Spleen (tissue), 11 donors: ENCODE data around the gene TYW1B. TPM values are rescaled to one million over a fixed set of nuclear protein-coding genes. Genes with fewer than 3 reads are reported as not detected.
"Not testable (repeated sequence)": the region's sequence is repeated elsewhere in the genome, so short reads cannot be mapped to it uniquely, and the experiment has no call there.

ENCODE experiments used
- DNase-seq: peaks from one replicate; pipeline ENCODE4 v3.0.0-alpha.2; 2020
- H3K27ac ChIP-seq, 8 donors: fragments of 200-600 bp; sonication (generic) in 7 of 8; 1 replicate in 4 of 8; 2 replicates in 4 of 8; pipeline versions ENCODE4 v1.5.0 to v1.8.0; 2016 to 2021; ENCODE audit warnings: inconsistent platforms in 4 of 8, mild to moderate bottlenecking in 4 of 8, moderate library complexity in 1 of 8
- H3K27me3 ChIP-seq, 7 donors: fragments of 200-600 bp; sonication (generic) in 6 of 7; replicated peaks in 1 of 7; 1 replicate in 4 of 7; 2 replicates in 3 of 7; pipeline versions ENCODE4 v1.5.0 to v1.8.0; 2016 to 2021; ENCODE audit warnings: inconsistent platforms in 3 of 7, mild to moderate bottlenecking in 1 of 7
- H3K36me3 ChIP-seq, 6 donors: fragments of 200-600 bp; sonication (generic) in 5 of 6; 1 replicate in 4 of 6; 2 replicates in 2 of 6; pipeline versions ENCODE4 v1.5.0 to v1.8.0; 2016 to 2021; ENCODE audit warnings: inconsistent platforms in 2 of 6
- H3K4me1 ChIP-seq, 6 donors: fragments of 200-600 bp; sonication (generic) in 5 of 6; 1 replicate in 3 of 6; 2 replicates in 3 of 6; pipeline versions ENCODE4 v1.5.0 to v1.8.0; 2016 to 2021; ENCODE audit warnings: inconsistent platforms in 3 of 6
- H3K4me3 ChIP-seq, 8 donors: fragments of 200-600 bp; sonication (generic) in 7 of 8; 1 replicate in 4 of 8; 2 replicates in 4 of 8; pipeline versions ENCODE4 v1.5.0 to v1.8.0; 2016 to 2021; ENCODE audit warnings: inconsistent platforms in 4 of 8, mild to moderate bottlenecking in 4 of 8, moderate library complexity in 2 of 8
- H3K9me3 ChIP-seq, 8 donors: fragments of 200-600 bp; sonication (generic) in 7 of 8; 1 replicate in 4 of 8; 2 replicates in 4 of 8; pipeline versions ENCODE4 v1.5.0 to v1.8.0; 2016 to 2021; ENCODE audit warnings: inconsistent platforms in 4 of 8
- POLR2A ChIP-seq, 3 donors: fragments of 450-650 bp; IDR thresholded peaks; one replicate each; pipeline ENCODE4 v1.5.1; 2017; ENCODE audit warnings: antibody characterized with exemption in 3 of 3, mild to moderate bottlenecking in 1 of 3
- POLR2AphosphoS5 ChIP-seq, 3 donors: sonication (generic); formaldehyde crosslinking; IDR thresholded peaks; one replicate each; pipeline ENCODE4 v1.5.1; 2017; ENCODE audit warnings: antibody characterized with exemption in 3 of 3
- WGBS, 5 donors: extraction: QIAGEN DNeasy Blood & Tissue Kit in 3 of 5; methylation state at CpG; one replicate each; pipeline versions ENCODE4 v1.1.5 to v1.1.7; 2013 to 2018; 5-methylcytosine and 5-hydroxymethylcytosine counted together
- intact Hi-C: fragments of 100-400 bp; cut with DNase I; formaldehyde crosslinking; loops from one replicate; pipeline ENCODE4 v1.15.0; 2023; ENCODE audit warnings: low total_unique reads
- polyA plus RNA-seq, 3 donors: library from polyadenylated mRNA; stranded (reverse); fragments of 200-250 nt; gene quantifications; one replicate each; pipeline ENCODE4 v1.2.1, GENCODE V29; 2013
- total RNA-seq, 7 donors: library from RNA; depleted of rRNA in 3 of 7; stranded (reverse); fragments of >200 nt in 3 of 7; fragmentation: NEBNext Ultra II Directional in 4 of 7; extraction: Animal tissue kit (Norgen Biotek cat#: 25700) in 4 of 7; gene quantifications; one replicate each; pipeline versions ENCODE4 v1.1.0 to v1.2.1, GENCODE V29; 2016 to 2021
- TF ChIP-seq, protein P1 (sequence below), 11 experiments: fragments of 200-600 bp in 7 of 11; fragments of 450-650 bp in 4 of 11; sonication (generic) in 4 of 11; IDR thresholded peaks in 8 of 11; conservative IDR thresholded peaks in 3 of 11; 1 replicate in 7 of 11; 2 replicates in 4 of 11; pipeline versions ENCODE4 v1.4.0 to v1.8.0; 2016 to 2021; ENCODE audit warnings: antibody characterized with exemption in 11 of 11, inconsistent platforms in 4 of 11, mild to moderate bottlenecking in 1 of 11
- donor health status: healthy with polysubstance abuse.
- donor health status: DM: no; HTN: no; CAD: no; lungs with moderate emphysema.
- donor health status: DM: no; HTN: no; CAD: no.
- donor health status: Bipolar disorder and iron deficiency.
- donor health status: healthy.
- donor health status: DM: no; HTN: no; CAD: no.
- donor health status: DM: yes; HTN: yes; CAD: no.

The TYW1B gene
- total and polyA plus RNA-seq, 10 donors, result 1.2 to 8.3 (median 4.1) TPM

DNA sequence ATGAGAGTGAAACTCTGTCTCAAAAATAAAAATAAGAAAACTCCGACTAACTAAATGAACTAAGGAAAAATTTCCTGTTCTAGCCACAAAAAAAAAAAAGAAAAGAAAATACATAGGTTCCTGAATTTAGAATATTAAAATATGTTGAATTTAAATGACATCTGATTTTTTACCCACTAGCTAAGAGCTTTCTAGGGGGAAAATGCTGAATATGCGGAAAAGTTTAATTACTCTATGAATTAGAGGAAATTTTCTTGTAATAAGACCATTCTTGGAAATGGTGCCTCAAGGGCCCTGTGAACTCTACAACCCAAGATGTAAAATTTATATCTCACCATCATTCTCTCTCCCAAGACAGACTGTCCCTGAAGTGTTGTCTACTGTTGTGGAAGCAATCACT lies 250.9 kb downstream of the TYW1B start:
- Histone ChIP-seq H3K9me3 (no peaks in the 10 kb centered on the region), H3K27ac (no peak overlapping the region), H3K4me3 (no peak overlapping the region), H3K4me1 (no peaks in the 10 kb centered on the region), H3K36me3 (peaks cover 0 to 37% (median 0%) of the 10 kb centered on the region in 6 donors), H3K27me3 (no peaks in the 10 kb centered on the region)
- no peak for DNase-seq
- TF ChIP-seq, protein P1, sequence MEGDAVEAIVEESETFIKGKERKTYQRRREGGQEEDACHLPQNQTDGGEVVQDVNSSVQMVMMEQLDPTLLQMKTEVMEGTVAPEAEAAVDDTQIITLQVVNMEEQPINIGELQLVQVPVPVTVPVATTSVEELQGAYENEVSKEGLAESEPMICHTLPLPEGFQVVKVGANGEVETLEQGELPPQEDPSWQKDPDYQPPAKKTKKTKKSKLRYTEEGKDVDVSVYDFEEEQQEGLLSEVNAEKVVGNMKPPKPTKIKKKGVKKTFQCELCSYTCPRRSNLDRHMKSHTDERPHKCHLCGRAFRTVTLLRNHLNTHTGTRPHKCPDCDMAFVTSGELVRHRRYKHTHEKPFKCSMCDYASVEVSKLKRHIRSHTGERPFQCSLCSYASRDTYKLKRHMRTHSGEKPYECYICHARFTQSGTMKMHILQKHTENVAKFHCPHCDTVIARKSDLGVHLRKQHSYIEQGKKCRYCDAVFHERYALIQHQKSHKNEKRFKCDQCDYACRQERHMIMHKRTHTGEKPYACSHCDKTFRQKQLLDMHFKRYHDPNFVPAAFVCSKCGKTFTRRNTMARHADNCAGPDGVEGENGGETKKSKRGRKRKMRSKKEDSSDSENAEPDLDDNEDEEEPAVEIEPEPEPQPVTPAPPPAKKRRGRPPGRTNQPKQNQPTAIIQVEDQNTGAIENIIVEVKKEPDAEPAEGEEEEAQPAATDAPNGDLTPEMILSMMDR (IDR thresholded peaks at IDR 0.05 in 8 of 11, conservative IDR thresholded peaks at IDR 0.05 in 3 of 11), result no peak
- TF ChIP-seq POLR2A (IDR thresholded peaks at IDR 0.05) (no peak), POLR2AphosphoS5 (IDR thresholded peaks at IDR 0.05) (no peak)
- WGBS, 5 donors, result 93 to 99% (median 98%) methylated on average over 2 of the region's 2 CpGs
- intact Hi-C loops, result no loop called here

DNA sequence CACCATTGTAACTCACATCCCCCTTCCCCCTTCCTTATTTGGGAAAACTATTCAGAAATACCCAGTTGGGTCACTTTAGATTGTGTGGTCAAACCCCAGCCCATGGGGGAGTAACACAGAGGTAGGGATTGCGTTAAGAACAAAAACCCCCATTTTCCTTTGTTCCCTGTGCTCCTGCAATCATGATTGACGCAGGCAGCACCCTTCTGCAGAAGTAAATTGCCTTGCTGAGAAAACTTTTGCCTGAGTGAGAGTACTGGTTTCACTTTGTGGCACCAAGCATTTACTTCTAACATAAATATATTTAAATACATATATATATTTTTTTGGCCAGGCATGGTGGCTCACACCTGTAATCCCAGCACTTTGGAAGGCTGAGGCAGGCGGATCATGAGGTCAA lies 266.0 kb downstream of the TYW1B start:
- H3K27ac ChIP-seq, H3K4me1 ChIP-seq, DNase-seq, intact Hi-C loops, H3K36me3 ChIP-seq, H3K4me3 ChIP-seq, H3K27me3 ChIP-seq: not testable (repeated sequence)
- peaks cover 3 to 40% (median 32%) of the 10 kb centered on the region in 8 donors for H3K9me3 ChIP-seq
- 86 to 95% (median 91%) methylated on average over 3 of the region's 3 CpGs for WGBS, 5 donors

DNA sequence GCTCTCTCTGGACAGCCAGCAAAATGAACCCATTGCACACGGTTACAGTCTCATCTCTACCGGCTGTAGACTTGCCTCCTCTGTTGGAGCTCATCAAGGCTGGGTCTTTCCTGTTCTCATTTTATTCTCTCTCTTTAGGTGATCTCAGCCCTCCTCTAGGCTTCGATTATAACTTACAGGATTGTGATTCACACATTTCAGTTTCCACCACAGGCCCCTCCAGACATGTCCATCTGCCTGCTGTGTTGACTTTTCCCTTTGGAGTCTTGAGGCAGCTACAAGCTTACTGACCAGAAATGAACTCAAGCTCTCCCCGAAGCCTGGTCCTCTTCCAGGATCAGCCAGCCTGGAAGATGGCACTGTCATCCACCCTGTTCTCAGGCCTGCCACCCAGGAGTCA lies 268.5 kb downstream of the TYW1B start:
- H3K36me3 ChIP-seq, intact Hi-C loops, H3K4me1 ChIP-seq, H3K4me3 ChIP-seq, DNase-seq, H3K27ac ChIP-seq, H3K27me3 ChIP-seq: not testable (repeated sequence)
- peaks cover 3 to 30% (median 27%) of the 10 kb centered on the region in 8 donors for H3K9me3 ChIP-seq
- 67 to 95% (median 93%) methylated on average over 3 of the region's 4 CpGs for WGBS, 5 donors

DNA sequence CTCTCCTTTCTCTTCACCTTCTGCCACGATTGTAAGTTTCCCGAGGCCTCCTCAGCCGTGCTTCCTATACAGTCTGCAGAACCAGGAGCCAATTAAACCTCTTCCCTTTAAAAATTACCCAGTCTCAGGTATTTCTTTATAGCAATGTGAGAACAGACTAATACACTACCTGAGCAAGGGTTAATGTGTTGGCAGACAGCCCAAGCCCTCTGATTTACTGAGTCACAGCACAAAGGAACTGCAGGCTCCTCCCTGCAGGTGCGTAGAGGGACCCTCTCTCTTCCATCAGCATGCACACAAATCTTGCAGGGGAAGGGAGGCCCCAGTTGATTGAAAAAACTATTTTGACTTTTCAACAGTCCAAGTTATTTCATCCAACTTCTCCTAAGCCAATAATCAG lies 271.3 kb downstream of the TYW1B start:
- H3K4me3 ChIP-seq, H3K4me1 ChIP-seq, H3K27ac ChIP-seq, DNase-seq, H3K27me3 ChIP-seq, H3K36me3 ChIP-seq, intact Hi-C loops: not testable (repeated sequence)
- H3K9me3 ChIP-seq, result peaks cover 0 to 11% (median 8%) of the 10 kb centered on the region in 8 donors
- 65 to 79% (median 75%) methylated on average over 4 of the region's 4 CpGs for WGBS, 5 donors

DNA sequence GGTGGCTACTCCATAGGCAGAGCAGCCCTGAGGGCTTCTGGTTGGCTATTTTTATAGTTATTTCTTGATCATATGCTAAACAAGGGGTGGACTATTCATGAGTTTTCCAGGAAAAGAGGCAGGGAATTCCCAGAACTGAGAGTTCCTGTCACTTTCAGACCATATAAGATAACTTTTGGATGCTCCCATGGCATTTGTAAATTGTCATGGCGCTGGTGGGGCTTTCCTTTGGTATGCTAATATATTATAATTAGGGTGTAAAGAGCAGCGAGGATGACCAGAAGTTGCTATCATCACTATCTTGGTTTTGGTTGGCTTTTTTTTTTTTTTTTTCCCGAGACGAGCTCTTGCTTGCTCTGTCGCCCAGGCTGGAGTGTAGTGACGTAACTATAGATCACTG lies 272.8 kb downstream of the TYW1B start:
- H3K4me1 ChIP-seq, H3K36me3 ChIP-seq, H3K27ac ChIP-seq, DNase-seq, intact Hi-C loops, H3K4me3 ChIP-seq, H3K27me3 ChIP-seq: not testable (repeated sequence)
- peaks cover 0 to 11% (median 0%) of the 10 kb centered on the region in 8 donors for H3K9me3 ChIP-seq
- WGBS, 5 donors, result 89 to 97% (median 93%) methylated on average over 4 to 6 of the region's 6 CpGs

DNA sequence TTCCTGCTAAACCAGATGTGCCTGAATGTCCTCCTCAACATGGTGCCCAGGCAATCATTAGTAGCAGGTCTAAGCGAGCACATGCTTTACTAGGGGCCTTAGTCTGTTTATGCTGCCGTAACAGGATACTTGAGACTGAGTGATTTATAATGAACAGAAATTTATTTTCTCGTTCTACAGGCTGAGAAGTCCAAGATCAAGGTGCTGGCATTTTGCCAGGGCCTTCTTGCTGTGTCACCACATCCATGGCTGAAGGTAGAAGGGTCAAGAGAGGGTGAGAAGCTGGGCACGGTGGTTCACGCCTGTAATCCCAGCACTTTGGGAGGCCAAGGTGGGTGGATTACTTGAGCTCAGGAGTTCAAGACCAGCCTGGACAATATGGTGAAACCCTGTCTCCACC lies 273.6 kb downstream of the TYW1B start:
- intact Hi-C loops, H3K27ac ChIP-seq, H3K4me1 ChIP-seq, DNase-seq, H3K4me3 ChIP-seq, H3K36me3 ChIP-seq, H3K27me3 ChIP-seq: not testable (repeated sequence)
- WGBS, 5 donors, result 70 to 86% (median 76%) methylated on average over 3 to 5 of the region's 5 CpGs
- H3K9me3 ChIP-seq, result peaks cover 0 to 19% (median 3%) of the 10 kb centered on the region in 8 donors

DNA sequence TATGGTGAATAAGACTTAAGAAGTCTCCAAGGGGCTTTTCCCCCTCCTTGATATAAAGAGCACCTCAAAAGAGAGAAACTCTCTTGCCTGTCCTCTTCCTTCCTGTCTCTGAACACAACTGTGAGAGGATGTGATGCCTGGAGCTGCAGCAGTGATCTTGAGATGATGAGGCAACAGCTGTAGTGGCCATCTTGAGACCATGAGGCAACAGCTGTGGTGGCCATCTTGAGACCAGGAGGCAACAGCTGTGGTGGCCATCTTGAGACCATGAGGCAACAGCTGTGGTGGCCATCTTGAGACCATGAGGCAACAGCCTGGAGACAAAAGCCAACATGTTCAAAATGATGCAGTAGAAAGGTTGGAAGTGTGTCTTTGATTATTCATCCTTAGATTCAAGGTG lies 277.5 kb downstream of the TYW1B start:
- H3K27me3 ChIP-seq, H3K27ac ChIP-seq, H3K4me3 ChIP-seq, H3K36me3 ChIP-seq, DNase-seq, H3K4me1 ChIP-seq, intact Hi-C loops: not testable (repeated sequence)
- H3K9me3 ChIP-seq, result peaks cover 0 to 19% (median 5%) of the 10 kb centered on the region in 8 donors

DNA sequence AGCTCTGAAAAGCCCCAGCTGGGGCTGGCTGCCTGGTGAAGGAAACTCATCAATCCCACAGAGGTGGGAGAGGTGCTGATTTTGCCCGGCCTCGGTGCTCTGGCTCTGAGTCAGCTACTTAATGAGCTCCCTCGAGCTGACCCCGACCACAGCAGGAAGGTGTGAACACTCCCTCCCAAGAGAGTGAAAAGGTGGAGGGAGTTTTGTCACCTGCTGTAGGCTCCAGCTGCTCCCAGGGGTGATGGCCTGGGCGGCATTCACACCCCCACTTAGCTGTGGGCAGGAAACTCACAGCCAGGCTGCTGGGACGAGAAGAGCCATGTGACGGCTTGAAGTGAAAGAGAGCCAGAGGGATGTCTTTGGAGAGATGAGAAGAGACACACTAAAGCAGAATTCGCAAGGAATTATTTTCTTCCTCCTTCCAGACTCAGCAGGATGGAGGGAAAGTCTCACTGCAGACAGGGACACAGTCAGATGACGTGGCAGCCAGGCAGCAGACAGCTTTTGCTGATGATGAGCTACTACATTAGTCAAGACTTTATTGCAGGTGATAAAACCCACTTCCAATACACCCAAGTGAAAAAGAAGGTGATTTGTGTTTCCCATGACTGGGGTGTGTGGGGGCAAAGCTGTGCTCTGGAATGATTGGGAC lies 281.3 kb downstream of the TYW1B start:
- H3K4me3 ChIP-seq, H3K27ac ChIP-seq, intact Hi-C loops, DNase-seq, H3K4me1 ChIP-seq, H3K27me3 ChIP-seq, H3K36me3 ChIP-seq: not testable (repeated sequence)
- H3K9me3 ChIP-seq, result peaks cover 0 to 19% (median 5%) of the 10 kb centered on the region in 8 donors
- WGBS, 5 donors, result 28 to 38% (median 32%) methylated on average over 5 to 9 of the region's 9 CpGs

DNA sequence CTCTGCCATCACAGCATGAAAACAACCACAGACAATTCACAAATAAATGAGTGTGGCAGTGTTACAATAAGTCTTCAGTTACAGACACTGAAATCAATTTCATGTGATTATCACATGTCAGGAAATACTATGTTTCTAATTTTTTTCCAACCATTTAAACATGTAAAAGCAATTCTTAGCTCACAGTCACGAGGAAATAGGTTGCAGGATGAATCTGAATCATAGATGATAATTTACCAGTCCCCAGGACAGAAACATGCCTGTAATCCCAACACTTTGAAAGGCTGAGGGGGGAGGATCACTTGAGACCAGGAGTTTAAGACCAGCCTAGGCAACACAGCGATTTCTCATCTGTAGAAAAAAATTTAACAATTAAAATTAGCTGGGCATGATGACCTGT lies 283.5 kb downstream of the TYW1B start:
- DNase-seq, H3K27me3 ChIP-seq, H3K4me1 ChIP-seq, H3K36me3 ChIP-seq, H3K4me3 ChIP-seq, intact Hi-C loops, H3K27ac ChIP-seq, H3K9me3 ChIP-seq: not testable (repeated sequence)
- 66 to 84% (median 74%) methylated on average over 2 of the region's 2 CpGs for WGBS, 5 donors
